SJCRH30 (cell line): ENCODE measurements around the gene PTOV1. TPM values are rescaled to one million over a fixed set of nuclear protein-coding genes. Genes with fewer than 3 reads are reported as not detected.
A peak's percentile ranks its signal among the peaks of the same experiment; 100 is the strongest.

ENCODE experiments used
- DNase-seq, 2 experiments: peaks; one replicate each; pipeline ENCODE4 v3.0.0-alpha.2; 2015 to 2020
- H3K27ac ChIP-seq: fragments of 250-450 bp; sonication (Bioruptor Pico); 2 replicates; pipeline ENCODE4 v1.5.1; 2020; ENCODE audit warnings: mild to moderate bottlenecking, moderate library complexity
- H3K27me3 ChIP-seq: fragments of 250-450 bp; sonication (Bioruptor Pico); 2 replicates; pipeline ENCODE4 v1.5.1; 2020; ENCODE audit warnings: mild to moderate bottlenecking, moderate library complexity
- H3K36me3 ChIP-seq: fragments of 250-450 bp; sonication (Bioruptor Pico); 2 replicates; pipeline ENCODE4 v1.5.1; 2020; ENCODE audit warnings: mild to moderate bottlenecking, moderate library complexity
- H3K4me1 ChIP-seq: fragments of 250-450 bp; sonication (Bioruptor Pico); 2 replicates; pipeline ENCODE4 v1.5.1; 2020; ENCODE audit warnings: mild to moderate bottlenecking, moderate library complexity
- H3K4me3 ChIP-seq: fragments of 250-450 bp; sonication (Bioruptor Pico); 2 replicates; pipeline ENCODE4 v1.5.1; 2020; ENCODE audit warnings: mild to moderate bottlenecking, moderate library complexity
- H3K9me3 ChIP-seq: fragments of 250-450 bp; sonication (Bioruptor Pico); replicated peaks from 2 replicates; pipeline ENCODE4 v1.5.1; 2020; ENCODE audit warnings: mild to moderate bottlenecking, moderate library complexity
- total RNA-seq: library from RNA; depleted of rRNA; stranded (reverse); fragments of >200 nt; shearing (Covaris generic); gene quantifications from 2 replicates; pipeline ENCODE4 v1.2.3, GENCODE V29; 2014

Gene PTOV1
- total RNA-seq, 1 experiment from 2014 or later = 91.2 TPM

- Histone ChIP-seq H3K4me3 (no peak overlapping the region), H3K4me1 (no peaks in the 10 kb centered on the region; the same call in 1 of the 2 replicates), H3K36me3 (peaks cover 42% of the 10 kb centered on the region), H3K27me3 (no peaks in the 10 kb centered on the region), H3K27ac (no peak overlapping the region), H3K9me3 (no peaks in the 10 kb centered on the region)
- no peak for DNase-seq
Observed at GRCh38 chr19:49855676-49856573, 5.0 kb downstream of the PTOV1 start.

- no peak for DNase-seq
- H3K36me3 ChIP-seq = peaks cover 48% of the 10 kb centered on the region
- no peak overlapping the region for H3K4me3 ChIP-seq
Observed at GRCh38 chr19:49856574-49857021, 5.6 kb downstream of the PTOV1 start.

GRCh38 chr19:49857061-49857837, 6.3 kb downstream of the PTOV1 start:
- no peak for DNase-seq
- no peak overlapping the region for H3K27ac ChIP-seq
- H3K9me3 ChIP-seq = no peaks in the 10 kb centered on the region
- no peaks in the 10 kb centered on the region for H3K27me3 ChIP-seq
- no peak overlapping the region for H3K4me3 ChIP-seq
- no peaks in the 10 kb centered on the region; the same call in 1 of the 2 replicates for H3K4me1 ChIP-seq
- peaks cover 50% of the 10 kb centered on the region for H3K36me3 ChIP-seq

More at GRCh38 chr19:49856574-49857021, 5.6 kb downstream of the PTOV1 start:
- Histone ChIP-seq H3K27me3 (no peaks in the 10 kb centered on the region), H3K4me1 (no peaks in the 10 kb centered on the region; the same call in 1 of the 2 replicates), H3K27ac (no peak overlapping the region), H3K9me3 (no peaks in the 10 kb centered on the region)

- Histone ChIP-seq H3K27me3 (no peaks in the 10 kb centered on the region), H3K9me3 (no peaks in the 10 kb centered on the region), H3K4me1 (no peaks in the 10 kb centered on the region), H3K4me3 (no peak overlapping the region), H3K27ac (no peak overlapping the region), H3K36me3 (peaks cover 50% of the 10 kb centered on the region)
- no peak for DNase-seq
Observed at GRCh38 chr19:49857838-49858087, 6.8 kb downstream of the PTOV1 start.

- DNase-seq = no peak
- Histone ChIP-seq H3K4me1 (no peaks in the 10 kb centered on the region), H3K27me3 (no peaks in the 10 kb centered on the region), H3K36me3 (peaks cover 50% of the 10 kb centered on the region), H3K4me3 (no peak overlapping the region), H3K27ac (no peak overlapping the region), H3K9me3 (no peaks in the 10 kb centered on the region)
Observed at GRCh38 chr19:49858088-49858985, 7.4 kb downstream of the PTOV1 start.

GRCh38 chr19:49859682-49860335, 8.8 kb downstream of the PTOV1 start:
- H3K27me3 ChIP-seq = no peaks in the 10 kb centered on the region
- no peak for DNase-seq
- no peak overlapping the region for H3K27ac ChIP-seq
- no peaks in the 10 kb centered on the region for H3K4me1 ChIP-seq
- H3K4me3 ChIP-seq = no peak overlapping the region
- peaks cover 61% of the 10 kb centered on the region for H3K36me3 ChIP-seq
- H3K9me3 ChIP-seq = no peaks in the 10 kb centered on the region

- Histone ChIP-seq H3K27ac (no peak overlapping the region), H3K9me3 (no peaks in the 10 kb centered on the region), H3K36me3 (peaks cover 58% of the 10 kb centered on the region), H3K27me3 (no peaks in the 10 kb centered on the region), H3K4me1 (no peaks in the 10 kb centered on the region), H3K4me3 (no peak overlapping the region)
- no peak for DNase-seq
Observed at GRCh38 chr19:49860336-49861102, 9.6 kb downstream of the PTOV1 start.

GRCh38 chr19:49861107-49861506, 10.1 kb downstream of the PTOV1 start:
- Histone ChIP-seq H3K27ac (no peak overlapping the region), H3K9me3 (no peaks in the 10 kb centered on the region), H3K4me3 (no peak overlapping the region), H3K4me1 (peaks cover 3% of the 10 kb centered on the region; the same call in 1 of the 2 replicates), H3K36me3 (peaks cover 58% of the 10 kb centered on the region), H3K27me3 (no peaks in the 10 kb centered on the region)
- no peak for DNase-seq

GRCh38 chr19:49861541-49862378, 10.8 kb downstream of the PTOV1 start:
- Histone ChIP-seq H3K4me1 (peaks cover 7% of the 10 kb centered on the region; the same call in 1 of the 2 replicates), H3K36me3 (peaks cover 57% of the 10 kb centered on the region), H3K9me3 (no peaks in the 10 kb centered on the region), H3K27me3 (no peaks in the 10 kb centered on the region), H3K4me3 (no peak overlapping the region), H3K27ac (no peak overlapping the region)
- DNase-seq = no peak

GRCh38 chr19:49862391-49863253, 11.7 kb downstream of the PTOV1 start:
- Histone ChIP-seq H3K4me3 (no peak overlapping the region), H3K4me1 (peaks cover 7% of the 10 kb centered on the region; the same call in 1 of the 2 replicates), H3K36me3 (peaks cover 48% of the 10 kb centered on the region), H3K27ac (no peak overlapping the region), H3K27me3 (no peaks in the 10 kb centered on the region), H3K9me3 (no peaks in the 10 kb centered on the region)
- DNase-seq = peak in 1 of 2 experiments; percentile 45

GRCh38 chr19:49863254-49863934, 12.4 kb downstream of the PTOV1 start:
- no peak overlapping the region for H3K4me3 ChIP-seq

More at GRCh38 chr19:49863254-49863934, 12.4 kb downstream of the PTOV1 start:
- peaks cover 7% of the 10 kb centered on the region; the same call in 1 of the 2 replicates for H3K4me1 ChIP-seq
- H3K36me3 ChIP-seq = peaks cover 43% of the 10 kb centered on the region
- no peaks in the 10 kb centered on the region for H3K9me3 ChIP-seq
- H3K27ac ChIP-seq = no peak overlapping the region
- DNase-seq = no peak
- H3K27me3 ChIP-seq = no peaks in the 10 kb centered on the region
